Neural cell (in vitro differentiated cells): ENCODE data around the gene MRPL57. TPM values are rescaled to one million over a fixed set of nuclear protein-coding genes. Genes with fewer than 3 reads are reported as not detected.

ENCODE experiments used
- H2AFZ ChIP-seq: fragments of 200-600, 300-800 bp; sonication (generic), shearing (Covaris generic); 2 replicates; pipeline ENCODE4 v1.6.0; 2014; ENCODE audit warnings: low read depth, mild to moderate bottlenecking, antibody characterized with exemption, low read length, moderate library complexity
- H3F3A ChIP-seq: fragments of 200-600 bp; shearing (Covaris generic); 2 replicates; pipeline ENCODE4 v1.6.1; 2016; ENCODE audit warnings: mild to moderate bottlenecking, moderate library complexity, mixed read lengths, antibody characterized with exemption, low read length; ENCODE audit not compliant: insufficient read depth, poor library complexity, severe bottlenecking
- H3K27ac ChIP-seq: fragments of 200-600, 300-800 bp; sonication (generic), shearing (Covaris generic); 2 replicates; pipeline ENCODE4 v1.5.1; 2014; ENCODE audit warnings: mild to moderate bottlenecking, low read length, moderate library complexity
- H3K27me3 ChIP-seq: fragments of 300-800, 200-600 bp; sonication (generic), shearing (Covaris generic); 2 replicates; pipeline ENCODE4 v1.6.0; 2014; ENCODE audit warnings: mild to moderate bottlenecking, low read depth, low read length, moderate library complexity; ENCODE audit not compliant: insufficient read depth
- H3K36me3 ChIP-seq: fragments of 300-800, 200-600 bp; sonication (generic), shearing (Covaris generic); 2 replicates; pipeline ENCODE4 v1.5.1; 2014; ENCODE audit warnings: mild to moderate bottlenecking, antibody characterized with exemption, low read length, moderate library complexity; ENCODE audit not compliant: insufficient read depth
- H3K4me2 ChIP-seq: fragments of 300-800, 200-600 bp; sonication (generic), shearing (Covaris generic); 2 replicates; pipeline ENCODE4 v1.6.0; 2014; ENCODE audit warnings: mild to moderate bottlenecking, low read length
- H3K4me3 ChIP-seq: fragments of 300-800, 200-600 bp; sonication (generic), shearing (Covaris generic); 2 replicates; pipeline ENCODE4 v1.5.1; 2014; ENCODE audit warnings: mild to moderate bottlenecking, low read length, moderate library complexity
- H3K79me2 ChIP-seq: fragments of 200-600 bp; shearing (Covaris generic); replicated peaks from 2 replicates; pipeline ENCODE4 v1.6.0; 2014; ENCODE audit warnings: mild to moderate bottlenecking, low read length, moderate library complexity; ENCODE audit not compliant: insufficient read depth
- H3K9ac ChIP-seq: fragments of 300-800, 200-600 bp; sonication (generic), shearing (Covaris generic); 2 replicates; pipeline ENCODE4 v1.6.1; 2016; ENCODE audit warnings: mild to moderate bottlenecking, low read length, mixed read lengths
- H3K9me2 ChIP-seq: fragments of 200-600 bp; shearing (Covaris generic); 2 replicates; pipeline ENCODE4 v1.6.1; 2016; ENCODE audit warnings: mild to moderate bottlenecking, low read length, mixed read lengths; ENCODE audit not compliant: insufficient read depth
- H3K9me3 ChIP-seq: fragments of 200-600, 300-800 bp; sonication (generic), shearing (Covaris generic); 2 replicates; pipeline ENCODE4 v1.6.1; 2016; ENCODE audit warnings: mild to moderate bottlenecking, mixed run types, low read length, moderate library complexity, mixed read lengths
- H4K20me1 ChIP-seq: fragments of 200-600 bp; shearing (Covaris generic); 2 replicates; pipeline ENCODE4 v1.6.1; 2016; ENCODE audit warnings: mild to moderate bottlenecking, mixed run types; ENCODE audit not compliant: insufficient read depth
- EP300 ChIP-seq: fragments of 450-650 bp; conservative IDR thresholded peaks from 2 replicates; pipeline ENCODE4 v1.6.1; 2014; ENCODE audit warnings: antibody characterized with exemption, mild to moderate bottlenecking, moderate library complexity; ENCODE audit not compliant: poor library complexity, severe bottlenecking
- EZH2 ChIP-seq: fragments of 200-600, 300-800 bp; shearing (Covaris generic), sonication (generic); IDR thresholded peaks from 2 replicates; pipeline ENCODE4 v1.6.1; 2014; ENCODE audit warnings: antibody characterized with exemption, low read length, borderline replicate concordance, mild to moderate bottlenecking; ENCODE audit not compliant: insufficient read depth, poor library complexity, severe bottlenecking
- MXI1 ChIP-seq: fragments of 450-650 bp; conservative IDR thresholded peaks from 2 replicates; pipeline ENCODE4 v1.6.1; 2014; ENCODE audit warnings: antibody characterized with exemption, mild to moderate bottlenecking; ENCODE audit not compliant: poor library complexity, severe bottlenecking
- POLR2AphosphoS5 ChIP-seq: IDR thresholded peaks from 2 replicates; pipeline ENCODE4 v1.6.1; 2012
- RAD21 ChIP-seq: fragments of 450-650 bp; conservative IDR thresholded peaks from 2 replicates; pipeline ENCODE4 v1.6.1; 2014; ENCODE audit warnings: antibody characterized with exemption, mild to moderate bottlenecking, moderate library complexity
- SMC3 ChIP-seq: fragments of 450-650 bp; conservative IDR thresholded peaks from 2 replicates; pipeline ENCODE4 v1.6.1; 2014; ENCODE audit warnings: antibody characterized with exemption, mild to moderate bottlenecking, moderate library complexity; ENCODE audit not compliant: poor library complexity
- TAF1 ChIP-seq: IDR thresholded peaks from 2 replicates; pipeline ENCODE4 v1.6.1; 2012; ENCODE audit warnings: low read depth
- polyA plus RNA-seq: library from polyadenylated mRNA; depleted of rRNA; stranded (reverse); fragments of >200 nt; gene quantifications from 2 replicates; pipeline ENCODE4 v1.2.3, GENCODE V29; 2014
- small RNA-seq, 3 experiments: library from RNA; depleted of rRNA; stranded (forward); fragments of <200 nt; gene quantifications; one replicate each; pipeline ENCODE3, GENCODE V24; 2012
- TF ChIP-seq, protein P1 (sequence below): fragments of 450-650 bp; IDR thresholded peaks from 2 replicates; pipeline ENCODE4 v1.5.1; 2014; ENCODE audit warnings: antibody characterized with exemption, mild to moderate bottlenecking, moderate library complexity; ENCODE audit not compliant: poor library complexity, severe bottlenecking
- TF ChIP-seq, protein P2 (sequence below): IDR thresholded peaks from 2 replicates; pipeline ENCODE4 v1.6.1; 2012; ENCODE audit warnings: borderline replicate concordance

Gene MRPL57
- polyA plus RNA-seq, 1 donor from 2014 or later, result 38.7 TPM

GRCh38 chr13:21227917-21228316 is 51.5 kb downstream of the MRPL57 start:
- no peaks in the 10 kb centered on the region for H3K36me3 ChIP-seq
- TF ChIP-seq, protein P1, sequence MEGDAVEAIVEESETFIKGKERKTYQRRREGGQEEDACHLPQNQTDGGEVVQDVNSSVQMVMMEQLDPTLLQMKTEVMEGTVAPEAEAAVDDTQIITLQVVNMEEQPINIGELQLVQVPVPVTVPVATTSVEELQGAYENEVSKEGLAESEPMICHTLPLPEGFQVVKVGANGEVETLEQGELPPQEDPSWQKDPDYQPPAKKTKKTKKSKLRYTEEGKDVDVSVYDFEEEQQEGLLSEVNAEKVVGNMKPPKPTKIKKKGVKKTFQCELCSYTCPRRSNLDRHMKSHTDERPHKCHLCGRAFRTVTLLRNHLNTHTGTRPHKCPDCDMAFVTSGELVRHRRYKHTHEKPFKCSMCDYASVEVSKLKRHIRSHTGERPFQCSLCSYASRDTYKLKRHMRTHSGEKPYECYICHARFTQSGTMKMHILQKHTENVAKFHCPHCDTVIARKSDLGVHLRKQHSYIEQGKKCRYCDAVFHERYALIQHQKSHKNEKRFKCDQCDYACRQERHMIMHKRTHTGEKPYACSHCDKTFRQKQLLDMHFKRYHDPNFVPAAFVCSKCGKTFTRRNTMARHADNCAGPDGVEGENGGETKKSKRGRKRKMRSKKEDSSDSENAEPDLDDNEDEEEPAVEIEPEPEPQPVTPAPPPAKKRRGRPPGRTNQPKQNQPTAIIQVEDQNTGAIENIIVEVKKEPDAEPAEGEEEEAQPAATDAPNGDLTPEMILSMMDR, result no peak
- no peak for TF ChIP-seq TAF1
- no peak for TF ChIP-seq EP300
- TF ChIP-seq, protein P2, sequence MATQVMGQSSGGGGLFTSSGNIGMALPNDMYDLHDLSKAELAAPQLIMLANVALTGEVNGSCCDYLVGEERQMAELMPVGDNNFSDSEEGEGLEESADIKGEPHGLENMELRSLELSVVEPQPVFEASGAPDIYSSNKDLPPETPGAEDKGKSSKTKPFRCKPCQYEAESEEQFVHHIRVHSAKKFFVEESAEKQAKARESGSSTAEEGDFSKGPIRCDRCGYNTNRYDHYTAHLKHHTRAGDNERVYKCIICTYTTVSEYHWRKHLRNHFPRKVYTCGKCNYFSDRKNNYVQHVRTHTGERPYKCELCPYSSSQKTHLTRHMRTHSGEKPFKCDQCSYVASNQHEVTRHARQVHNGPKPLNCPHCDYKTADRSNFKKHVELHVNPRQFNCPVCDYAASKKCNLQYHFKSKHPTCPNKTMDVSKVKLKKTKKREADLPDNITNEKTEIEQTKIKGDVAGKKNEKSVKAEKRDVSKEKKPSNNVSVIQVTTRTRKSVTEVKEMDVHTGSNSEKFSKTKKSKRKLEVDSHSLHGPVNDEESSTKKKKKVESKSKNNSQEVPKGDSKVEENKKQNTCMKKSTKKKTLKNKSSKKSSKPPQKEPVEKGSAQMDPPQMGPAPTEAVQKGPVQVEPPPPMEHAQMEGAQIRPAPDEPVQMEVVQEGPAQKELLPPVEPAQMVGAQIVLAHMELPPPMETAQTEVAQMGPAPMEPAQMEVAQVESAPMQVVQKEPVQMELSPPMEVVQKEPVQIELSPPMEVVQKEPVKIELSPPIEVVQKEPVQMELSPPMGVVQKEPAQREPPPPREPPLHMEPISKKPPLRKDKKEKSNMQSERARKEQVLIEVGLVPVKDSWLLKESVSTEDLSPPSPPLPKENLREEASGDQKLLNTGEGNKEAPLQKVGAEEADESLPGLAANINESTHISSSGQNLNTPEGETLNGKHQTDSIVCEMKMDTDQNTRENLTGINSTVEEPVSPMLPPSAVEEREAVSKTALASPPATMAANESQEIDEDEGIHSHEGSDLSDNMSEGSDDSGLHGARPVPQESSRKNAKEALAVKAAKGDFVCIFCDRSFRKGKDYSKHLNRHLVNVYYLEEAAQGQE, result no peak
- TF ChIP-seq MXI1, result no peak
- TF ChIP-seq SMC3, result no peak
- TF ChIP-seq RAD21, result no peak
- TF ChIP-seq POLR2AphosphoS5, result no peak
- TF ChIP-seq EZH2, result no peak
- H3K4me3 ChIP-seq, result no peak overlapping the region
- H3K79me2 ChIP-seq, result no peaks in the 10 kb centered on the region
- H3F3A ChIP-seq, result no peaks in the 10 kb centered on the region
- no peaks in the 10 kb centered on the region for H4K20me1 ChIP-seq
- no peaks in the 10 kb centered on the region for H3K9me2 ChIP-seq
- no peak overlapping the region for H3K9ac ChIP-seq
- H3K4me2 ChIP-seq, result no peak overlapping the region
- no peaks in the 10 kb centered on the region for H3K27me3 ChIP-seq
- no peak overlapping the region for H2AFZ ChIP-seq
- no peak overlapping the region for H3K27ac ChIP-seq
- H3K9me3 ChIP-seq, result no peaks in the 10 kb centered on the region

Small RNA genes within 50 kb of the gene (small RNA-seq; reads per million reads assigned to genes)
- gene AL158032.1, result 0 reads per million in 3 experiments
- gene RF00086, result 0 to 0.23 (median 0) reads per million in 3 experiments

Other genes starting within 250 kb of the MRPL57 start
- gene LATS2, start 115.1 kb upstream of the MRPL57 start, polyA plus RNA-seq, result 2.6 and 3.7 TPM in 2 replicates
- 77.9 and 91.9 TPM in 2 replicates for gene SAP18, start 36.5 kb upstream of the MRPL57 start, polyA plus RNA-seq
- 1.1 and 1.3 TPM in 2 replicates for gene SKA3, start 106 bp upstream of the MRPL57 start, polyA plus RNA-seq